ENCODE results near the gene CAMK2D.

Gene CAMK2D

DNA sequence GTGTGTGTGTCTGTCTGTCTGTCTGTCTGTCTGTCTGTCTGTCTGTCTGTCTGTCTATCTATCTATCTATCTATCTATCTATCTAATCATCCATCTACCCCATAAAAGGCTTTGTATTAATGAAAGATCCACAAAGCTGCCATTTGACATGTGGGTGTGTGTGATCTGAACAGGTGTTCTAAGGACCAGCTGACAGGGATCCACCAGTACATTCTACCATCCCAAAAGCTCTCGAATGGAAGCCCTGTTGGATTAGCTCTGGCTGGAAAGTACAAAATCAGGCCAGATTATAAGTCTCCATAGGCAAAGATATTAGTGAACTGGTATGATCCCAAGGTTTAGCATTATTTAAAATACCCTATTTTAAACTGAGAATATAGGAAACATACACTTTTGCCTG, 299.3 kb downstream of the CAMK2D start:
- no peak for DNase-seq

DNA sequence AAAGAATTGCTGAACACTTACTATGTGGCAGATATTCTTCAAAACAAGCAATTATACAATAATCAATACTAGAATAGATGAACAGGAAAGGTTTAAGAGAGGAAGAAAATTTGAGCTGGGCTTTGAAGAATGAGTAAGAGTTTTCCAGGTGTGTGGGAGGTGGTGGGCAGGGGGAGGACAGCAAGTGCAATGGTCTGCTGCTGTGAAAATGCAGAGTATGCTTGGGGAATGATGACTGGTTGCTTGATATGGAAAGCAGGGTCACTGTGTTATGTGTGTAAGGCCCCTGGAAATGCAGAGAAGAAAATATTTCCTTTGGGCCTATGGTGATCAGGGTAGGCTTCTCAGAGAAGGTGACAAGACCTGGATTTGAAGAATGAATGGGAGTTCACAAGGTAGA, 300.3 kb downstream of the CAMK2D start:
- no peak for DNase-seq

DNA sequence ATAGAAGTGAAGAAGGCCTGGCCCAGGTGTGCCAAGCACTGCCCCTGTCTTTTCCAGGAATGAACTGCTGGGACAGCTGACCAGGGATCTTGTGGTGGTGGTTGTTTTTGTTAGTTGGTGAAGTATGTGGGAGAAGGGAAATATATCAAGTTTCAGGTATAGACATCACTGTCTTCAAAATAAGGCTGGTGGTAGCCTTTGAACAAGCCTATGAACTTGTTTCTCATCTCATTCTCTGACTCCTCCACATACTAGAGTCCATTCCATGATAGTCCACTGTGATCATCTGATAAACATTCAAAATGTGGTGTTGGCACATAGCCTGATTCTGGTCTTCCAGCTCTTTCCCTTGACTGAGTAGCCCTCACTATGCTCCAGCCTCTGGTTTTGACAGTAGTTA, 303.7 kb downstream of the CAMK2D start:
- no peak for DNase-seq

DNA sequence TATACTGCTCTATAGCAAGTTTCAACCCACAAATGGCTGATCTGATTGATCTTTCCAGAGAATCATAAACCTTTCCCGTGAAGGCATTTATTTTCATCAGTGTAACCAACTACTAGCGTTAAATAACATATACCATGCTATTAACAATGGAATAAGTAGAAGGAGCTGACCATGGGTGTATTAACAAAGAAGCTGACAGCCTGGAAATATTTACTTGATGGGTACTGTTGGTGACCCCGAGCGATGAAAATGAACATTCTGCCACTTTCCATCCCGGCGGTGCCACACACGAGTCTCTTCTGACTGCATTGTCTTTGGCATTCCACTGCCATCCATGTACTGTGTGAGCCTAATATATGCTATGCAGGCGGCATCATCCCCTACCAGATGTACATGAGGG, 304.4 kb downstream of the CAMK2D start:
- no peak for DNase-seq

DNA sequence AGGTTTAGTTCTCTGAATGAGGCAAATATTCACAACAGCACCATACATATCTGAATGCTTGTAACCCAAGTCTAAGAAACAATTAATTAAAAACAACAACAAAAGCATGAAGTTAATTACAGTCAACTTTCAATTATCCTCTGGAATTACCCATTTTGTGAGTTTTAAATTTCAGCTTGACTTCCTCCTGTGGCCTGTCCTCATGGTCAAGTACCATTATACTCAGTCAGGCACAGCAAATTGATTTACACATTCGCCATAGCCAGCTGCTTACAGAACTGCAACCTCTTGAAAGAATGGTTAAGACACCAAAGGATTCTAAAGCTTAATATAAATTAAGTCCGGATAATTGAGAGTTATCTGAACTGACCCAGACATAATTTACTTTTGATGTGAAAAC, 306.5 kb downstream of the CAMK2D start:
- no peak for DNase-seq

DNA sequence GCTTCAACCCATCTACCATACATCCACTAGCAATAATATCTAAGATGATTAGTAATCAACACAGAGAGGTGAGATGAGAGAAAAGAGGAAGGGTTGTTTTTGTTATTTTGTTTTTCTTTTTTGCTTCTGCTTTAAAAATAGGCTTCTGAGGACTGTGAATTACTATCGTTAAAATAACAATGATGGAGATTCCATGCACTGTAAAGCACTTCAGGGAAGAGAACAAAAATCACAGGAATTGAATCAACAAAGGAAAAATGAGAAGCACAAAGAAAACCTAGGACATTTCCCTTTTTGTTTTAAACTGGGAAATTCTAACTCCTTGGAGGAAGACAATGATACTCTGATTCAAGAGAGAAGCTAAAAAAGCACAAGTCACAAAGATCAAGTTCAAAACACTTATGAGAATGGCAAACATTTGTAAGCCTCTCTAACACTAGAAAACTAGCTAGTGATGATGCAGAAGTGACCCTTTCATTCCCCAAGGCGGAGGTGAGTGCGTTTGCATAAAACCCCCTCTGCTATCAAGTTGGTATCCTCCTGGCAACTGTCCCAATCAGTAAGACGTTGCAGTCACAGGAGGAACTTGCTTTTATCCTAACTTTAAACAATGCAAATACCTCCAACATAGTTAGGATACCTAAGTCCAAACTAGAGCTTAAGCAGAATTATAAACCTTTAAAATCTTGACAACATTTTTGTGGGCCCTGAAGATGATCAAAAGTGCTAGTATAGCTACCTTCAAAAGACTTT, 308.5 kb downstream of the CAMK2D start:
- DNase-seq, result no peak

DNA sequence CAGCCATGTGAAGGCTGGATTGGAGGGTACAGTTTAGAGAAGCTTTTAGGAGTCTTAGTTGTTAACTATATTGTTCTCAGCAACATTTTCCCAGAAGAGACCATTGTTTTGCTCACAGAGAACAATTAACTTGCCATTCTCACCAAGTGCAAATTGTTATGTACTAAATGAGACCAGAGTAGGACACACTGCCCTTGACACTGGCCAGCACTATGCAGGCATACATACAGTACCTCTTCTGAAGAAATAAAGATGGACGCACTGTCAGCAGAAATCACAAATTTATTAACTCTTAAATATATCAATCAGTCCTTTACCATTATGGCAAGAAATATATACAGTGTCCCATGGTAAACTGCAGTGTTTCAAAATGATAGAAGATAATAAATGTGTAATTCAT, 309.4 kb downstream of the CAMK2D start:
- no peak for DNase-seq

DNA sequence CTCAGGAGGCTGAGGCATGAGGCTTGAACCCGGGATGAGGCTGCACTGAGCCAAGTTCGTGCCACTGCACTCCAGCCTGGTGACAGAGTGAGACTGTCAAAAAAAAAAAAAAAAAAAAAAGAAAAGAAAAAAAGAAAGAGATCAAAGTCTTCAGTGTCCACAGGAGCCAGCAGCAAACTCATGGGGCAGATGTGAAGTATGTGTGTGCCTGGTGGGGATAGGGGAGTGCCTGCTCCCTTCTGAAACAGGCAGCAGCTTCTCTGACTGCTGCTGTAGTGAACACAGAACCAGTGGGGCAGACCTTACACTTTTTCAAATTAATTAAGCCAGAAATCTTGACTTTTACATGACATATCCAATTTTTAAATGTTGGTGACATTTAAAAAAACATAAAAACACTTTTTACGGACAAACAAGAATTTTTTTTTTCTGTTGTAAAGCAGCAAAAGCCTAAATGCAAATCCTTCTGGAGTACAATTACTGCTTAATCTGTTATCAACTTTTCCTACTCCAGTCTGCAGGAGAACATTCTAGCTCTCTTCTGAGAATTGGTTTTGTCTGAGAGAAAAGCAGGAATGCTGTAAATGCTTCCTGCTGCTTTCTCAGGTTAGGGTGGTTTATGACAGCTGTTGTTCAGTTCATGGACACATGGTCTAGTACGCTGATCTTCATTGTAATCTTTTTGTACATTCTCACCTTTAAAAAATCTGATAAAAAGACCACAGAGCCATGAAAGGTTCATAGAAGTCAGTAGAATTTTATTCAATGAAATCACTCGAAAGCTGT, 311.1 kb downstream of the CAMK2D start:
- DNase-seq, result no peak

DNA sequence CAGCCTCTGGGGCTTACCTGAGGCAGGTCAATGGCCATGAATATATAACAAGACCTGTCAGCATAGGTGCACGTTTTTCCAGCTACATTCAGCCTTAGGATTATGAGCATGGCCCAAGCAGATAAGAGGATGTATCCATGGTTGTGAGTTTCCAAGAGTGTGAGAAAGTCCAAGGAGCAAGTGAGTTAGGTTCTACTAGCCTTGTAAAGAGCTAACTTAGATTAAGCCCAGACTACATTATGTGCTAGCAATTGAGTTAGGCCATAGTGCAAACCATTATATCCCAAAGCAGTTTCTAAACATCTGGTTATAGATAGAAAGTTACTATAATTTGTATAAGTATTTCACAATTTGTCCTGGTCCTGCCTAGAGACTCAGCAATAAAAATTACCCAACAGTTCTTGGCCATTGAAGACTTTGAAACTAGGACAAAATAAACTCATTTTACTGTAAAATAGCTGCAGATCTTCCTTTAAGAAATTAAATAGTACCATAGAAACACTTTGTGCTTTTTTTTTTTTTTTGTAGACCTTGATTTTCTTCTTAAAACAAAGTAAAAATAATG, 312.0 kb downstream of the CAMK2D start:
- no peak for DNase-seq

DNA sequence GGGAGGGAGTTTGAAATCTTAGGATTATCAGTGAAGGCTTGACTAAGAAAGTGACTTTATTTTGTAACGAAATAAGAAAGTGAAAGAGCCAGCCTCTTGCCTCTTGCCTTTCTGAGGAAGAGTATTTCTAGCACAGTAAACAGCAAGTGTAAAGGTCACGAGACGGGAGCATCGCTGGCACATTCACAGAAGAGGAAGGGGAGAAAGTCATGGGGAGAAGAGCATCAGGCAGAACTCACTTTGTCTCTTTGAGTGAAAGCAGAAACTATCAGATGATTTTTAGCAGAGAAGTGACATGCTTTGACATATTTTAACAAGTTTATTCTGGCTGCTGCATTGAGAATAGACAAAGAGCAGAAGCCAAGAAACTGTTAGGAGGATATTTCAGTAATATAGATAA, 313.8 kb downstream of the CAMK2D start:
- DNase-seq, result no peak

DNA sequence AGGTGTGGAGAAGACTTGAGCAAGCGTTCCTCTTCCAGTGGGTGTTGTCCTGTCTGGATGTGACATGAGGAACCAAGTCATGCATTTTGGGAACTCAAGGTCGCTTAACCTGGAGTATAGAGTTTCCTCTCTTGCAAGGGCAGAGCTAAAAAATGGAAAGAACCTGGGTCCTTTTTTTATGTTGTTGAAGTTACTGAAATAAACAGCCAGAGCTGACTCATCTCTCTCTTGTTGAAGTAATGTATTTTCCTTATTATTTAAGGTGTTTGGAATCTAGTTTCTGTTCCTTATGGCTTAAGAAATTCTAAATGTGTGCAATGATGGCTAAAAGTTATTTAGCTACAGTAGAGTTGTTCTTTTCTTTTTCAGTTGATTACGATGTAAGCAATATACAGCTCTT, 314.5 kb downstream of the CAMK2D start:
- DNase-seq, result no peak

DNA sequence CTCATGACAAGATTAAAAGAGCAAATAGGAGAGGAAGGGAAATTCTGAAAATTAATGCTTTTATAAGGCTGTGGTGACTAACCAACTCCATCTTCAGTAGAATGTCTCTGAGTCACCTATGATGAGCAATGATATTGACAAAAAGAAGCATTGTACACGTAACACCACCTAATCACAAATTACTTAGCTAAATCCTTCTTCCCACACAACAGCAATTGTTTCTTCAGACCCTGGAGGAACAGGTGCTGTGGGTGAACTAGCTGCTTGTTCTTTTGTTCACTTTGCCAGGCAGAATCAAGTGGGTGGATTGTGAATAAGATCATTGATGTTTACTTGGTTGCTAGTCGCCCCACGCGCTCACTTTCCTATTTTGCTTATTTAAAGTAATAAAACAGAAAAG, 315.5 kb downstream of the CAMK2D start:
- DNase-seq, result no peak

DNA sequence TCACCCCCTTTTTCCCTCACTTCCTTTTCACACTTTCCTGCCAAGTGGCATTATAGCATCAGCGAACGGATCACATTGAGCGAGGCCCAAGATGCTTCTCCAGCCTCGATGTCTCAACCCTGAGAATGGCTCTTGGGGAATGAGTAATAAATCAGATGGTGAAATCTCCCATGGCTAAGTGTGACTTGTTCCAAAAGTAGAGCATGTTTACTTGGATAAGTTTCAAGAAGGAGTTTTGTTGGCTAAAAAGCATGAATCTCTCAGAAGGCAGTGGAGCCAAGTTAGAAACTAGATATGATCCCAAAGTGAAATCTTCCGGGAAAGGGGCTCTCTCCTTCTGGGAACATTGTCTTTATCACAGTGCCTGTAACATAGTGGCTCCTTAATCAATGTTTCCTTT, 316.3 kb downstream of the CAMK2D start:
- DNase-seq, result no peak

DNA sequence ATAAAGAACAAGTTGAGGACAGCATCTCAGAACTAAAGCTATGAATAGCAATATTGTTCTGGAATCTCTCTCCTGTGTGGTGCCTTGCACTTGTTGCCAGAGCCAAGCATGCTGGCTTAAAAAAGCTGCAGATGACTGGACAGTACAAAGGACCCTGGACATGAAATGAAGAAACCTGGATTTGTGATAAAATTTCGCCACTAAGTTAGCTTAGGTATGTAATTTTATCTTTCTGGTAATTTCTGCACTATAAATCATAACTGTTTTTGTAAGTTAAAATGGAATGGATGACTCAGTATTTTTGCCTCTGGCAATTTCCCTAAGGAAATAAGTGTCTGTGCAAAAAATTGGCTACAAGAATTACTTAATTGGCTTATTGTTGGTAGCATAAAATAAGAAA, 317.2 kb downstream of the CAMK2D start:
- no peak for DNase-seq

DNA sequence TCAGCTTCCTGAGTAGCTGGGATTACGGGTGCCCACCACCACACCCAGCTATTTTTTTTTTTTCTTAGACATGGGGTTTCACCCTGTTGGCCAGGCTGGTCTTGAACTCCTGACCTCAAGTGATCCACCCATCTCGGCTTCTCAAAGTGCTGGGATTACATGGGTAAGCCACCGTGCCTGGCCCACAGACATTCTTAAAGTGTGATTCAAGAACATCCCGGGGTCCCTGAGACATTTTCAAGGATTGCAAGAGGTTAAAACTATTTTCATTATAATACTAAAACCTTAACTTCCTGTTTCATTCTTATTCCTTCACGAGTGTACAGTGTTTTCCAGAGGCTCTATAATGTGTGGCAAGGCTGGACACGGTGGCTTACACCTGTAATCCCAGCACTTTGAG, 318.7 kb downstream of the CAMK2D start:
- no peak for DNase-seq

DNA sequence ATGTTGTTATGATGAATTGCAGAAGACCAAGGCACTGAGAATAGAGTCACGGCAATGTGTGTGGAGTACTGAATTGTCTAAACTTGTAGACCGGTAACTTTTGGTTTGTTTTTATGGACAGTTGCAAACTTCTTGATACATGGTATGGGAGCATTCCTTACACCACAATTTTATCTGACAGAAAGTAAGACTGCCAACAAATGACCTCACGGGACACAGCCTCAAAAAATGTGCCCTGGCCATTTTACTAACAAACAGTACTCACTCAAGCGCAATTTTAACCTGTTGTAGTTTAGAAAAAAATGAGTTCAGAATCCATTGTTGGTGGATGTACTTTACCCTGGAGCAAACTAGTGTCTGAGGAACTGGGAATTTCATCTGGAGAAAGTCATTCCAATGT, 321.2 kb downstream of the CAMK2D start:
- no peak for DNase-seq

DNA sequence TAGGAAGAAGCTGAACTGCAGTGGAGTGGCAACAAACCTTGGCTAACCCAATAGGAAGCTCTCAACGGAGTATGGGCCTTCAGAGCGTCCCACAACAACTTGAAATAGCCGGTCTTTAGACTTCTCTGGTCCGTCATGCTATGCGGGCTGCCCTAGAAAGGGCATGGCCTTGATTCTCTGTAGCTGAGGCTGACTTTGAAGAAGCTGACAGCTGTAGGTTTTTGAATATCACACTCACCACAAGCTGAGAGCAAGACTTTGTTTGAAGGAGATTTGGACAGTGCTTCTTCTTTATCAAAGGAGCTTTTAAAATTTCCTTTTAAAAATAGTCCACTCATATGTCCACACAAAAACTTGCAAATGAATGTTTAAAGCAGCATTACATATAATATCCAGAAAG, 322.9 kb downstream of the CAMK2D start:
- no peak for DNase-seq

DNA sequence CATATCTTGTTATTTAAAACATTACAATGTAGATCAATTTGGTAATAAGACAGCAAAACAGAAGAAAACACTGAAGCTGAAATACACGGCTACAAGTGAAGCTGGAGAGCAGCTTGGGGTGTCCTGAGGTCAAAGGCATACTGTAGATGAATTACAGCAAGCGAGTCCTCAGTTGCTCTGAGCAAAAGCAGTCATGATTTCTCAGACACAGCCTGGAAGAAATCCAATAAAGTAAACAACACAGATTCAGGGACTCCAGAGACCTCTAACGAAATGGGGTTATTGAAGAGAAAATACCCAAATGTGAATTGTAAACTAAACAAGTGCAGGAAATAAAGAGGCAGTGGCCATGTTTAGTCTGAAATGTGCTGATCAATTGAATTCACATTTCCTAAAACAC, 324.4 kb downstream of the CAMK2D start:
- no peak for DNase-seq

DNA sequence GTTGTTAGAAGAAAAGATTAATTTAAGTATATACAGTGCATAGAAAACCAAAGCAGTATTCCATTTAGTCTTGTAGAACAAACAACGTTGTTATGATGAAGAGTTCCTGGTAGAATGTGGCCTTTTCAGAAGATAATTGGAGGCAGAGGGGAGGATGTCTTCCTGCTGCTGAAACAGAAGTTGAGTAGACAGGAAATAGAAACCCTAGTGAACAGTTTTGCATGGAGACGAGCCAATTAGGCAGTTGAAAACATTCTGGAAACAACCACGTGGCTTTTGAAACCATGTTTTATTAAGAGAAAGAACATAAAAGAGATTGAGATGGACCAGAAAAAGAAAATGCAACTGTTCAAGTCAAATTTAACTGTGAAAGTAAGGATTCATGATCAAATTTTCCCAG, 325.2 kb downstream of the CAMK2D start:
- DNase-seq, result no peak

DNA sequence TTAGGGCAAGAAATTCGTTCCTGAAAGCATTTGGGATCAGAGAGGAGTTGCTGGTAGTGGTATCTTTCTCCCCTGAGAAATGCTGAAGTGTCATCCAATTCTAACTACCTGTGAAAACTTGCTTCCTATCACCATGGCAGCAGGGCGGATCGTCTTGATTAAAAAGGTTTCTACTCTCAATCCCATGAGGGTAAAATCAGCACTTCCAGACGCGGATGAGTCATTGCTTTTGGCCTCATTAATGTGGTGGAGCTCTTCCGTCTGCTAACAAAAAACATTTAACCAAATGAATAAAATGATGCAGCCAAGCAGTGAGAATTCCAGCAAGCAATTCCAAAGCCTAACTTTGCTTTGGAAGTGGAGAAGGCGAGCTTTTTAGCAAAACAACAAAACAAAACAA, 325.6 kb downstream of the CAMK2D start:
- DNase-seq, result no peak

DNA sequence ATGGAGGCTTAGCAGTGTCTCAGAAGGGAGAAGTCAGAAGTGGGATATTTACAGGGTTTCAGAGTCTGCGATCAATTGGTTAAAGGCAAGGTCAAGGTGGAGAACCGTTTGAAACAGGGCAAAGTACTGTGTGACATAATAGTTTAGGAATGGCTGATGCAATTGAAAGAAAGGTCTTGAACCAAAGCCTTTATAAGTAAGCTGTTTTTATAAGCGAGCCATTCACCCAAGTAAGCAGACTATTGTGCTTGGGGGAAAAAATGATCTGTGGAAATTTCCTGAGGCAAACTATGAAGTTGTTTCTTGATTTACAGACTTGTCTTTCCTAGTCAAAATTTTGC, 327.3 kb downstream of the CAMK2D start:
- DNase-seq, result no peak

DNA sequence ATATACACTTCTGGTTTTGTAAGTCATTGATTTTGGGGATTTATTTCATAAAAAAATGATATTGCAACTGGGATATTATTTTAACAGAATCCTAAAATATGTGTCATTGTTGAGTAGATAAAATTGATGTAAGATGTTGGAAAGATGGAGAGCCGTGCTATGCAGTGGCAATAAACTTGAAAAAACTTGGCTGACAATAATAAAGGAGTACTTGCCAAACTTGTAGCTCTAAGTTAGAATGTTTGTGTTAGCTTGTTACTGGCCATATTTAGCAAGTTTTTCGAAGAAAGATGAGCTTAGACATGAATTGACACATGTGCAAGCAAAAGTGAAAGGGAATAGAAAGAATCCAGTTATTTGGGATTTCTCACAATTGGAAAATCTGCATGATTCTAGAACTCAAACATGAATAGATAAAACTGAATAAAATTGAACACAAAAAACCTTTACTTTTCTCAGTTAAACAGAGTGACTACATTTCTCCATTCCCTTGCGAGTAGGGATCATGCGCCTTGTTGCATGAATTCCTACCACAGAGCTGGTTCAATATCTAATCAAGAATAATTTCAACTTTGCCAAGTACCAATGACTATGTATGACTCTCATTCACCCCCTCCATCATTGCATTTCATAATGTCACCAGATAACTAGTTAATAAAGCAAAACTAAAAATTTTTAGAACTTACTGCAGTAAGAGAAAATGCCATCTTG, 327.8 kb downstream of the CAMK2D start:
- no peak for DNase-seq

DNA sequence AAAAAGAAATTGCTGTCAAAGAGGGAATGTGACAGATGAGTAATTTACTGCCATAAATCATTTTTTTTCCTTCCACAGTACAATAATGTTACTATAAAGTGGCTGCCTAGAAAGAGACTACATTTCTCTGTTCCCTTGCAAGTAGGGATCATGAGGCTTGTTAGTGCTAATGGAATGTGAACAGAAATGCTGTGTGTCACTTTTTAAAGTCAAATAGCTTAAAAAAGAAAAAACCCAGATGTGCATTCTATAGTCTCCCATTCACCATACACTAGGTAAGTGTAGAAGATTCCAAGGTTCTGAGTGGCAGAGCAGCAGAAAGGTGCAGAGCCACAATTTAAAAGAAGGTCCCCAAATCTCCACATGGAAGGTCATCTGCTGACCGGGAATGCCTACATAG, 328.4 kb downstream of the CAMK2D start:
- DNase-seq, result no peak

DNA sequence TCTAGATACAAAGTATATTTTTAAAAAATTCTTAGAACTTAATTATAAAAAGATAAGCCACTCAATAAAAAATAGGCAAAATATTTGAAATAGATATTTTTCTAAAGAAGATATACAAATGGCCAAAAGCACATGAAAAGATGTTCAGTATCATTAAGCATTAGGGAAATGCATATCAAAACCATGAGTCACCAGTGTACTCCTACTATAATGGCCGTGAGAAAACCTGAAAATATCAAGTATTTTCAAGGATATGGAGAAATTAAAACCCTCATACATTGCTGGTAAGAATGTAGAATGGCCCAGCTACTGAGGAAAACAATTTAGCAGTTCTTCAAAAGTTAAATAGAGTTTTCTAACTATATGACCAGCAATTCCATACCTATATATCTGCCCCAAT, 337.9 kb downstream of the CAMK2D start:
- no peak for DNase-seq
